Psoas muscle (tissue), 8 donors: Measurements from ENCODE around the gene TTC9C. TPM values are rescaled to one million over a fixed set of nuclear protein-coding genes. Genes with fewer than 3 reads are reported as not detected.
A peak's percentile ranks its signal among the peaks of the same experiment; 100 is the strongest.

Experiments used
- ATAC-seq, 4 donors: fragments of 200-7000 bp; cut with Tn5 transposase; one replicate each; pipeline ENCODE4 v1.9.1; 2020; ENCODE audit warnings: moderate library complexity in 3 of 4, mild to moderate bottlenecking in 2 of 4
- DNase-seq, 2 donors: peaks; one replicate each; pipeline ENCODE4 v3.0.0-alpha.2; 2020
- H3K27ac ChIP-seq: fragments of 200-600 bp; one replicate; pipeline ENCODE4 v1.8.0; 2022
- H3K27me3 ChIP-seq, 3 donors: fragments of 200-600 bp in 1 of 3; one replicate each; pipeline versions ENCODE4 v1.6.1 to v1.8.0; 2013 to 2022; ENCODE audit warnings: low read length in 2 of 3, mild to moderate bottlenecking in 2 of 3, moderate library complexity in 1 of 3; ENCODE audit not compliant: insufficient read depth in 3 of 3
- H3K36me3 ChIP-seq, 2 donors: fragments of 200-600 bp in 1 of 2; one replicate each; pipeline versions ENCODE4 v1.6.1 to v1.8.0; 2013 to 2022; ENCODE audit warnings: low read depth in 1 of 2, mild to moderate bottlenecking in 1 of 2, moderate library complexity in 1 of 2; ENCODE audit not compliant: insufficient read depth in 1 of 2
- H3K4me1 ChIP-seq: fragments of 200-600 bp; one replicate; pipeline ENCODE4 v1.8.0; 2022
- H3K4me3 ChIP-seq: fragments of 200-600 bp; one replicate; pipeline ENCODE4 v1.8.0; 2022; ENCODE audit warnings: mild to moderate bottlenecking
- H3K9me3 ChIP-seq: fragments of 200-600 bp; one replicate; pipeline ENCODE4 v1.8.0; 2022
- WGBS, 3 donors: extraction: QIAGEN DNeasy Blood & Tissue Kit; methylation state at CpG; one replicate each; pipeline versions ENCODE4 v1.1.6 to v1.1.7; 2013; 5-methylcytosine and 5-hydroxymethylcytosine counted together
- intact Hi-C, 2 donors: fragments of 100-400 bp; cut with DNase I; formaldehyde crosslinking; loops; one replicate each; pipeline versions ENCODE4 v1.11.0 to v1.14.2; 2022
- polyA plus RNA-seq, 3 donors: library from polyadenylated mRNA; stranded (reverse); fragments of 200-250 nt; gene quantifications; one replicate each; pipeline ENCODE4 v1.2.3, GENCODE V29; 2013
- total RNA-seq, 4 donors: library from RNA; stranded (reverse); fragmentation: NEBNext Ultra II Directional in 2 of 4; extraction: Animal tissue kit (Norgen Biotek cat#: 25700) in 2 of 4; gene quantifications; one replicate each; pipeline versions ENCODE4 v1.2.1 to v1.2.4, GENCODE V29; 2021 to 2023
- TF ChIP-seq, protein P1 (sequence below): fragments of 200-600 bp; IDR thresholded peaks from one replicate; pipeline ENCODE4 v1.8.0; 2022; ENCODE audit warnings: antibody characterized with exemption
- donor health status: healthy with polysubstance abuse.
- donor health status: DM: no; HTN: no; CAD: no; lungs with moderate emphysema.
- donor health status: Bipolar disorder and iron deficiency.
- donor health status: healthy.
- donor health status: DM: yes; HTN: yes; CAD: no.
- donor health status: DM: no; HTN: no; CAD: no.
- donor health status: DM: no; HTN: no; CAD: no.
- donor health status: DM: yes; HTN: yes; CAD: no.

Gene TTC9C
- total and polyA plus RNA-seq, 7 donors = 14.8 to 30.4 (median 19.6) TPM

DNA sequence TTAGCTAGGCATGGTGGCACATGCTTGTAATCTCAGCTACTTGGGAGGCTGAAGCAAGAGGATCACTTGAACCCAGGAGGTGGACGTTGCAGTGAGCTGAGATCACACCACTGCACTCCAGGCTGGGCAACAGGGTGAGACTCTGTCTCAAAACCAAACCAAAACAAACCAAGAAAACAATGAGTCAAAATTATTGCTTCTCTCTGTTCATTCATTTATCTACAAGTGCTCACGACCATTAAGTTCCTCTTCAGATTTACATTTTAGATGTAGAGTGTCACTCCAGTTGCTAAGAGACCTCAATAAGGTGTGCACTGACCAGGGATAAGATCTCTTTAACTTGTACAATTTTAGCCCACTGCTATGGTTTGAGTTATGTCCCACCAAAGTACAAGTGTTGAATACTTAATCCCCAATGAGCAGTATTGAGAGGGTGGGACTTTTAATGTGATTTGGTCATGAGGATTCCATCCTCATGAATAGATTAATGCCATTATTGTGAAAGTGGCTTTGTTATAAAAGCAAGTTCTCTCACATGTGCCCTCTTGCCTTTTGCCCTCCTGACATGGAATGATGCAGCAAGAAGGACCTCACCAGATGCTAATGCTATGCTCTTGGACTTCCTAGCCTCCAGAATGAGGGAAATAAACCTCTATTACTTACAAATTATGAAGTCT is 8.8 kb upstream of the TTC9C start:
- intact Hi-C loops = no loop called here
- H3K4me1 ChIP-seq = peaks cover 14% of the 10 kb centered on the region
- H3K36me3 ChIP-seq = peaks cover 24 to 99% of the 10 kb centered on the region in 2 donors
- no peaks in the 10 kb centered on the region for H3K27me3 ChIP-seq
- no peak overlapping the region for H3K27ac ChIP-seq
- TF ChIP-seq, protein P1, sequence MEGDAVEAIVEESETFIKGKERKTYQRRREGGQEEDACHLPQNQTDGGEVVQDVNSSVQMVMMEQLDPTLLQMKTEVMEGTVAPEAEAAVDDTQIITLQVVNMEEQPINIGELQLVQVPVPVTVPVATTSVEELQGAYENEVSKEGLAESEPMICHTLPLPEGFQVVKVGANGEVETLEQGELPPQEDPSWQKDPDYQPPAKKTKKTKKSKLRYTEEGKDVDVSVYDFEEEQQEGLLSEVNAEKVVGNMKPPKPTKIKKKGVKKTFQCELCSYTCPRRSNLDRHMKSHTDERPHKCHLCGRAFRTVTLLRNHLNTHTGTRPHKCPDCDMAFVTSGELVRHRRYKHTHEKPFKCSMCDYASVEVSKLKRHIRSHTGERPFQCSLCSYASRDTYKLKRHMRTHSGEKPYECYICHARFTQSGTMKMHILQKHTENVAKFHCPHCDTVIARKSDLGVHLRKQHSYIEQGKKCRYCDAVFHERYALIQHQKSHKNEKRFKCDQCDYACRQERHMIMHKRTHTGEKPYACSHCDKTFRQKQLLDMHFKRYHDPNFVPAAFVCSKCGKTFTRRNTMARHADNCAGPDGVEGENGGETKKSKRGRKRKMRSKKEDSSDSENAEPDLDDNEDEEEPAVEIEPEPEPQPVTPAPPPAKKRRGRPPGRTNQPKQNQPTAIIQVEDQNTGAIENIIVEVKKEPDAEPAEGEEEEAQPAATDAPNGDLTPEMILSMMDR = no peak
- WGBS, 3 donors = 80 to 89% (median 80%) methylated on average over 2 of the region's 2 CpGs
- DNase-seq (no peak), ATAC-seq (no peak)
- H3K9me3 ChIP-seq = no peaks in the 10 kb centered on the region
- no peak overlapping the region for H3K4me3 ChIP-seq

DNA sequence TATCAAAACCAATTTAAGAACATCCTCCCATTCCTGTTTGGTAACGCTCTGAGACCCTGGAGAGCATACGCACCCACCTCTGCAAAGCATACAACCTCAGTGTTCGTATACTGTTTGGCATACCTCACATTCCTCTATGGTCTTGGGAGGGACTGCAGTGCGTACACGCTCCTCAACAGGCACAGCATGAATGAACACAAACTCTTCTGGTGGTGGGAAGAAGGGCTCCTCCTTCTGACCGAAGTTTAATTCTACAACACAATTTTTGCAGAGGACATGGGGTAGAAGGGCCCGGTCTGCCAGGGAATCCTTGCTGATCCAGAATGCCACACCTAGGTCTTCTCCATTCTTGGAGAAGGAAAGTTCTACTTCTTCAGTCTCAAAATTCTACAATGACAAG is 6.3 kb upstream of the TTC9C start:
- intact Hi-C loops = no loop called here
- Histone ChIP-seq H3K4me3 (no peak overlapping the region), H3K27ac (no peak overlapping the region), H3K27me3 (no peaks in the 10 kb centered on the region), H3K9me3 (no peaks in the 10 kb centered on the region), H3K4me1 (peaks cover 28% of the 10 kb centered on the region), H3K36me3 (peaks cover 12 to 78% of the 10 kb centered on the region in 2 donors)
- no peak for ATAC-seq
- no peak for DNase-seq
- TF ChIP-seq, protein P1 = no peak
- WGBS, 3 donors = 73 to 78% (median 76%) methylated on average over 7 of the region's 7 CpGs

DNA sequence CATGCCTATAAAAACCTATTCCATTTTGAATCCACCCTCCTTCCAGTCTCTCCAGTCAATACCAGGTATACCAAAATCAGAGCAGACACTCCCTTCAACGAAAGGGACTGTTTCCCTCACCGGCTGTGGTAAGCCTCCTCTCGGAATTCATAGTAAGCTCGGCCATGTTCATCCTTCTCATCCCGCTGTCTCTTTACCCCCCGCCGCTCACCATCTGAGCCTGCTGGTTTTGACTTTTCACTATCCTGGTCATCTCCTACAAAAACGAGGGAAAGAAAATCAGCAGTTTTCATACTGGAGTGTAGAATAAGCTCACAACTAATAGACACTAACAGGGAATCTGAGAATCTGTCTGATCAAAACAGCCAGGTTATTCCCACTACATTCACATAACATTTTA is 4.1 kb upstream of the TTC9C start:
- TF ChIP-seq, protein P1 = no peak
- Histone ChIP-seq H3K4me1 (peaks cover 23% of the 10 kb centered on the region), H3K27ac (no peak overlapping the region), H3K4me3 (peak overlapping the region; percentile 76), H3K36me3 (peaks cover 12 to 56% of the 10 kb centered on the region in 2 donors), H3K27me3 (no peaks in the 10 kb centered on the region), H3K9me3 (no peaks in the 10 kb centered on the region)
- 37 to 50% (median 40%) methylated on average over 8 of the region's 8 CpGs for WGBS, 3 donors
- DNase-seq (no peak), ATAC-seq (no peak)
- intact Hi-C loops = no loop called here

DNA sequence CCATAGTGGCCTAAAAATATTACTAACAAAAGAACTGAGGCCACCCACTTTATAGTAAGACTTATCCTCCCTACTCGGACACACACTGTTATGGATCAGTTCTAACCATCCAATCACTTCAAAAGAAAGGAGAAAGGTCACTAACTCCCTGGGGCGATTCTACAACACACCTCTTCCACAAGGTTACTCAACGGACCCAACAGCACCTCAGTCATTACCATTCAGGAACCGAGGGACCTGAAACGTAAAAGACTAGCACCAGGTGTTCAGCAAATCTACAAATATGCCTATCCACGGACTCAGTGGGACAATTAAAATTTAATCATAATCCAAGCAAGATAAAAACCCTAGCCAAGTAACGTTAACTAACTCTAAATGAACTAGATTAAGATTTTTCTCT is 2.6 kb upstream of the TTC9C start:
- peak overlapping the region; percentile 76 for H3K4me3 ChIP-seq
- WGBS, 3 donors = 0 to 1% (median 0%) methylated on average over 7 of the region's 7 CpGs
- DNase-seq (no peak), ATAC-seq (no peak)
- peak overlapping the region; percentile 98 for H3K27ac ChIP-seq
- no peaks in the 10 kb centered on the region for H3K9me3 ChIP-seq
- intact Hi-C loops = loop anchor here (5.0 kb wide), 2 partner anchors 37 to 42 kb away; partner anchors contain the start of gene POLR2G (in 1 of the 2)
- no peaks in the 10 kb centered on the region for H3K27me3 ChIP-seq
- peaks cover 36% of the 10 kb centered on the region for H3K4me1 ChIP-seq
- peaks cover 8 to 42% of the 10 kb centered on the region in 2 donors for H3K36me3 ChIP-seq
- TF ChIP-seq, protein P1 = no peak
